Testis (tissue), 2 donors: ENCODE data around the gene CCL17.

Experiments
- POLR2A ChIP-seq: fragments of 450-650 bp; IDR thresholded peaks from one replicate; pipeline ENCODE4 v1.6.1; 2017; ENCODE audit warnings: antibody characterized with exemption, mild to moderate bottlenecking, moderate library complexity
- TF ChIP-seq, protein P1 (sequence below), 3 experiments: fragments of 450-650 bp in 2 of 3; fragments of 200-600 bp in 1 of 3; sonication (generic) in 1 of 3; IDR thresholded peaks; one replicate each; pipeline ENCODE4 v1.5.1; 2016 to 2019; ENCODE audit warnings: antibody characterized with exemption in 3 of 3, mild to moderate bottlenecking in 2 of 3, moderate library complexity in 1 of 3

DNA sequence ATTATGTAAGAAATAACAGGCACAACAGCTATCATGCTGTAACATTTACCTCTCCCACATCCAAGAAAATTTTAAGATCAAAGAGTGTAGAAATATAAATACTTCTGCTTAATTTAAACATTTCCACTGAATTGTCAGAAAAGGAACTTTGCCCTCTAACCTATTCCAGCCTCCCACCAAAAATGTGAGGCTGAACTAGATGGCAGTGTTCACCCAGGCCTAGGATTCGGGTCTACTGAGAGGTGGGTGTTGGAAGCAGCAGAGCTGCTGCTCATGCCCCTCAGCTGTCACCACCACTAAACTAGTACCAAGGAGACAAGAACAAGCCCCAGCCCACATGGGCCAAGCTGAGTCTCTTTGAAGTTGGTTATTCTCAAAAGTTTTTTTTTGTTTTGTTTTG, 31.3 kb downstream of the CCL17 start:
- TF ChIP-seq POLR2A = no peak
- TF ChIP-seq, protein P1, sequence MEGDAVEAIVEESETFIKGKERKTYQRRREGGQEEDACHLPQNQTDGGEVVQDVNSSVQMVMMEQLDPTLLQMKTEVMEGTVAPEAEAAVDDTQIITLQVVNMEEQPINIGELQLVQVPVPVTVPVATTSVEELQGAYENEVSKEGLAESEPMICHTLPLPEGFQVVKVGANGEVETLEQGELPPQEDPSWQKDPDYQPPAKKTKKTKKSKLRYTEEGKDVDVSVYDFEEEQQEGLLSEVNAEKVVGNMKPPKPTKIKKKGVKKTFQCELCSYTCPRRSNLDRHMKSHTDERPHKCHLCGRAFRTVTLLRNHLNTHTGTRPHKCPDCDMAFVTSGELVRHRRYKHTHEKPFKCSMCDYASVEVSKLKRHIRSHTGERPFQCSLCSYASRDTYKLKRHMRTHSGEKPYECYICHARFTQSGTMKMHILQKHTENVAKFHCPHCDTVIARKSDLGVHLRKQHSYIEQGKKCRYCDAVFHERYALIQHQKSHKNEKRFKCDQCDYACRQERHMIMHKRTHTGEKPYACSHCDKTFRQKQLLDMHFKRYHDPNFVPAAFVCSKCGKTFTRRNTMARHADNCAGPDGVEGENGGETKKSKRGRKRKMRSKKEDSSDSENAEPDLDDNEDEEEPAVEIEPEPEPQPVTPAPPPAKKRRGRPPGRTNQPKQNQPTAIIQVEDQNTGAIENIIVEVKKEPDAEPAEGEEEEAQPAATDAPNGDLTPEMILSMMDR (IDR thresholded peaks at IDR 0.05) = no peak
